Sigmoid colon (tissue), 4 donors: ENCODE results near the gene LYPD8.

Experiments used
- CTCF ChIP-seq, 4 experiments: fragments of 450-650 bp in 3 of 4; fragments of 200-600 bp in 1 of 4; IDR thresholded peaks; one replicate each; pipeline ENCODE4 v1.5.1; 2016 to 2019; ENCODE audit warnings: antibody characterized with exemption in 4 of 4, mild to moderate bottlenecking in 3 of 4, moderate library complexity in 2 of 4
- EP300 ChIP-seq, 4 donors: sonication (generic); formaldehyde crosslinking; IDR thresholded peaks; one replicate each; pipeline ENCODE4 v1.6.1; 2017; ENCODE audit warnings: antibody characterized with exemption in 4 of 4
- POLR2A ChIP-seq, 2 donors: fragments of 450-650 bp; IDR thresholded peaks; one replicate each; pipeline ENCODE4 v1.6.1; 2016; ENCODE audit warnings: antibody characterized with exemption in 2 of 2, mild to moderate bottlenecking in 2 of 2, moderate library complexity in 2 of 2

GRCh38 chr1:248699099-248699498 is 56.5 kb downstream of the LYPD8 start:
- TF ChIP-seq POLR2A (IDR thresholded peaks at IDR 0.05) (no peak), CTCF (IDR thresholded peaks at IDR 0.05) (no peak), EP300 (IDR thresholded peaks at IDR 0.05) (no peak)
